ENCODE results near the gene CELF1. TPM values are rescaled to one million over a fixed set of nuclear protein-coding genes. Genes with fewer than 3 reads are reported as not detected.

Gene CELF1
- polyA plus RNA-seq, 1 of the 3 experiments (the other 2 are of a cell fraction) = 47.5 TPM

GRCh38 chr11:47587723-47588326 is 34.9 kb upstream of the CELF1 start:
- DNase-seq = no peak
- ChIA-PET POLR2A (no interaction called here), CTCF (interaction anchor here (1.1 kb wide), 1 partner anchor 29 kb away, joined by 3 read pairs; no protein-coding TSS in a partner anchor)
- Histone ChIP-seq H3K36me3 (replicated peaks in 1 of 2; ENCODE audit: control insufficient read depth in 1 of 2, insufficient read depth in 2 of 2, low read length in 1 of 2) (peaks cover 14% of the 10 kb centered on the region in 2 experiments), H3K27me3 (ENCODE audit: insufficient read depth) (peaks cover under 1% of the 10 kb centered on the region; the same call in 1 of the 2 replicates), H3K79me2 (ENCODE audit: insufficient read depth) (no peaks in the 10 kb centered on the region), H3K9ac (no peak overlapping the region), H3K27ac (ENCODE audit: low read depth in 2 of 2, low read length in 1 of 2) (no peak overlapping the region), H3K9me2 (no peaks in the 10 kb centered on the region), H3F3A (replicated peaks; ENCODE audit: insufficient read depth) (no peaks in the 10 kb centered on the region), H3K9me3 (no peaks in the 10 kb centered on the region), H2AFZ (ENCODE audit: low read depth) (no peak overlapping the region), H3K4me3 (ENCODE audit: low read depth in 2 of 2, low read length in 1 of 2) (no peak overlapping the region), H3K4me2 (no peak overlapping the region), H3K4me1 (ENCODE audit: control insufficient read depth in 1 of 2, insufficient read depth in 2 of 2, low read depth in 1 of 2, low read length in 1 of 2) (no peaks in the 10 kb centered on the region), H4K20me1 (ENCODE audit: insufficient read depth) (no peaks in the 10 kb centered on the region)
- WGBS (ENCODE audit: low lambda C conversion rate) = 90% methylated on average over 7 of the region's 14 CpGs
- TF ChIP-seq FOXM1 (IDR thresholded peaks at IDR 0.05; ENCODE audit: low read depth) (no peak), TCF12 (IDR thresholded peaks at IDR 0.05) (no peak), FOXJ3 (CRISPR knock-in tag; IDR thresholded peaks at IDR 0.05) (no peak), NRF1 (IDR thresholded peaks at IDR 0.05; ENCODE audit: low read depth, low read length) (no peak), FOSL2 (IDR thresholded peaks at IDR 0.05; ENCODE audit: borderline replicate concordance, low read depth) (no peak), RAD21 (IDR thresholded peaks at IDR 0.05; ENCODE audit: low read length) (no peak), GATA2 (CRISPR knock-in tag; IDR thresholded peaks at IDR 0.05) (no peak), JUND (IDR thresholded peaks at IDR 0.05) (no peak), RXRA (IDR thresholded peaks at IDR 0.05; ENCODE audit: borderline replicate concordance, low read depth) (no peak), SMC3 (IDR thresholded peaks at IDR 0.05; ENCODE audit: low read depth, low read length) (no peak), RCOR1 (IDR thresholded peaks at IDR 0.05; ENCODE audit: low read length) (no peak), EZH2phosphoT487 (IDR thresholded peaks at IDR 0.05; ENCODE audit: borderline replicate concordance, low read depth) (no peak)
- TF ChIP-seq, protein P1, sequence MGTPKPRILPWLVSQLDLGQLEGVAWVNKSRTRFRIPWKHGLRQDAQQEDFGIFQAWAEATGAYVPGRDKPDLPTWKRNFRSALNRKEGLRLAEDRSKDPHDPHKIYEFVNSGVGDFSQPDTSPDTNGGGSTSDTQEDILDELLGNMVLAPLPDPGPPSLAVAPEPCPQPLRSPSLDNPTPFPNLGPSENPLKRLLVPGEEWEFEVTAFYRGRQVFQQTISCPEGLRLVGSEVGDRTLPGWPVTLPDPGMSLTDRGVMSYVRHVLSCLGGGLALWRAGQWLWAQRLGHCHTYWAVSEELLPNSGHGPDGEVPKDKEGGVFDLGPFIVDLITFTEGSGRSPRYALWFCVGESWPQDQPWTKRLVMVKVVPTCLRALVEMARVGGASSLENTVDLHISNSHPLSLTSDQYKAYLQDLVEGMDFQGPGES (IDR thresholded peaks at IDR 0.05; ENCODE audit: low read depth, low read length) = no peak
- TF ChIP-seq, protein P2, sequence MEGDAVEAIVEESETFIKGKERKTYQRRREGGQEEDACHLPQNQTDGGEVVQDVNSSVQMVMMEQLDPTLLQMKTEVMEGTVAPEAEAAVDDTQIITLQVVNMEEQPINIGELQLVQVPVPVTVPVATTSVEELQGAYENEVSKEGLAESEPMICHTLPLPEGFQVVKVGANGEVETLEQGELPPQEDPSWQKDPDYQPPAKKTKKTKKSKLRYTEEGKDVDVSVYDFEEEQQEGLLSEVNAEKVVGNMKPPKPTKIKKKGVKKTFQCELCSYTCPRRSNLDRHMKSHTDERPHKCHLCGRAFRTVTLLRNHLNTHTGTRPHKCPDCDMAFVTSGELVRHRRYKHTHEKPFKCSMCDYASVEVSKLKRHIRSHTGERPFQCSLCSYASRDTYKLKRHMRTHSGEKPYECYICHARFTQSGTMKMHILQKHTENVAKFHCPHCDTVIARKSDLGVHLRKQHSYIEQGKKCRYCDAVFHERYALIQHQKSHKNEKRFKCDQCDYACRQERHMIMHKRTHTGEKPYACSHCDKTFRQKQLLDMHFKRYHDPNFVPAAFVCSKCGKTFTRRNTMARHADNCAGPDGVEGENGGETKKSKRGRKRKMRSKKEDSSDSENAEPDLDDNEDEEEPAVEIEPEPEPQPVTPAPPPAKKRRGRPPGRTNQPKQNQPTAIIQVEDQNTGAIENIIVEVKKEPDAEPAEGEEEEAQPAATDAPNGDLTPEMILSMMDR (IDR thresholded peaks at IDR 0.05) = no peak
- TF ChIP-seq, protein P3, sequence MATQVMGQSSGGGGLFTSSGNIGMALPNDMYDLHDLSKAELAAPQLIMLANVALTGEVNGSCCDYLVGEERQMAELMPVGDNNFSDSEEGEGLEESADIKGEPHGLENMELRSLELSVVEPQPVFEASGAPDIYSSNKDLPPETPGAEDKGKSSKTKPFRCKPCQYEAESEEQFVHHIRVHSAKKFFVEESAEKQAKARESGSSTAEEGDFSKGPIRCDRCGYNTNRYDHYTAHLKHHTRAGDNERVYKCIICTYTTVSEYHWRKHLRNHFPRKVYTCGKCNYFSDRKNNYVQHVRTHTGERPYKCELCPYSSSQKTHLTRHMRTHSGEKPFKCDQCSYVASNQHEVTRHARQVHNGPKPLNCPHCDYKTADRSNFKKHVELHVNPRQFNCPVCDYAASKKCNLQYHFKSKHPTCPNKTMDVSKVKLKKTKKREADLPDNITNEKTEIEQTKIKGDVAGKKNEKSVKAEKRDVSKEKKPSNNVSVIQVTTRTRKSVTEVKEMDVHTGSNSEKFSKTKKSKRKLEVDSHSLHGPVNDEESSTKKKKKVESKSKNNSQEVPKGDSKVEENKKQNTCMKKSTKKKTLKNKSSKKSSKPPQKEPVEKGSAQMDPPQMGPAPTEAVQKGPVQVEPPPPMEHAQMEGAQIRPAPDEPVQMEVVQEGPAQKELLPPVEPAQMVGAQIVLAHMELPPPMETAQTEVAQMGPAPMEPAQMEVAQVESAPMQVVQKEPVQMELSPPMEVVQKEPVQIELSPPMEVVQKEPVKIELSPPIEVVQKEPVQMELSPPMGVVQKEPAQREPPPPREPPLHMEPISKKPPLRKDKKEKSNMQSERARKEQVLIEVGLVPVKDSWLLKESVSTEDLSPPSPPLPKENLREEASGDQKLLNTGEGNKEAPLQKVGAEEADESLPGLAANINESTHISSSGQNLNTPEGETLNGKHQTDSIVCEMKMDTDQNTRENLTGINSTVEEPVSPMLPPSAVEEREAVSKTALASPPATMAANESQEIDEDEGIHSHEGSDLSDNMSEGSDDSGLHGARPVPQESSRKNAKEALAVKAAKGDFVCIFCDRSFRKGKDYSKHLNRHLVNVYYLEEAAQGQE (IDR thresholded peaks at IDR 0.05; ENCODE audit: low read depth, low read length) = no peak
